IPS-NIHi7 (cell line): ENCODE data around the gene NCK2.

Experiments
- DNase-seq: peaks from one replicate; pipeline ENCODE4 v3.0.0; 2012; ENCODE audit warnings: mixed read lengths; ENCODE audit errors: extremely low spot score

NCK2 gene

DNA sequence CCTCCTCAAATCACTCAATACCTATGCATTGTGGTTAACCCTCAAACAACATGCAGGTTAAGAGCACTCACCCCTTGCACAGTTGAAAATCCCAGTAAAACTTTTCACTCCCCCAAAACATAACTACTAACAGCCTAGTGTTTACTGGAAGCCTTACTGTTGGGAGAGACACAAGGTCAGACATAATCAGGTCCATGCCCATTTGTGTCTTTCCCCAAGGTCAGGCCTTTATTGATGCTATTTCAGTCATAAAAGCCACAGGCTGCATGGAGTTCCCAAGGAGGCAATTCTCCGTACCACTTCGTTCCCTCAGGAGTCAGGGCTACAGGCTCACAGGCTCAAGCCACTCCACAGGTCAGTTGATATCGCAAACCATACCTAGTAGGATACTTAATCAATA is 180.2 kb downstream of the NCK2 start:
- DNase-seq: no peak

DNA sequence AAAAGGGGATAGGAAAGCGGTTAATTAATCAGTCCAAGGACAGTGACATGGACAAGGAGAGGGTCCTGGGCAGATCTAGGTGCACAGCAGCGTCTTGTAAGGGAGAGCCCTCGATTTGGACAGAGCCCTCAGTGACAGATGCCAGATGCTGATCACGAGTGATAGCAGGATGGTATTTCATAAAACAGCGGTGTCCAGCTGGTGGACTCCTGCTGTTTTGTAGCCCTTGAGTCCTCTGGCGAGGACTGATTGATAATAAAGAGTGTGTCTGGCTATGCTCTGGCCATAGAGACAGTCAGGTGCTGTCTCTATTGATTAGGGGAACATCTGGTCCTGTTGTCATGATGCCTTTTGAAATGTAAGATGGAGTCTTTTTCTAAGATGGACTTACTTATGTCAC is 180.7 kb downstream of the NCK2 start:
- no peak for DNase-seq

DNA sequence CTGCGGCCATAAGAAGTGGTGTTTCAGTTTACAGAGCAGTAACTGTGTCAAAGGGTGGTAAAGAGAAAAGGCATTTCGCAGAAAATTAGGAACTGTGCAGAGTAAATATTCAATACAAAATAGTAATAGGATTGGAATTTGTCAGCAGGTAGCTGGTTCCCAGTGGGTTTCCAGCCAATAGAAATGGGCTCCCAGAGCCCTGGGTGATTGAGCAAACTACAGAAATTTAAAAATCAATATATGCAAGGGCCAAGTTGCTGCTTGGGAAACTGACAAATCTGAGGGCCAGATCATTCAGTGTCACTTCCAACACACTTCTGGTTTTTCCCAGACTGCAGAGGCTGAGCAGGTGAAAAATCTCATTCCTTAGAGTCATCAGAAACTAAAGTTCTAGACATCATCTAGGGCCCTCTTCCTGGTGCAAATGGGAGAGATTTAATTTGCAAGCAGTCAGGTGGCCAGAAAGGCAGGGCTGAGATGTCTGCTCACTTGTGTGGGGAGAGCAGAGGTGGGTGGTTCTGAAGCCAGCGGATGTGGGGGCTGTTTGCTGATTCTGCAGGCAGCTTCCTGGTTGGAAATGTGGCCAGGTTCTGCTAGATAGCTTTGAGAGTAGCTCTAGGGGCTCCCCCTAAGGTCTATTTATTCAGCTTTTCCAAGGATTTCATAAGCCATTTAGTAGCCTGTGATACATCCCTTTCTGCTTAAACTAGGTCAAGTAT is 182.4 kb downstream of the NCK2 start:
- no peak for DNase-seq

DNA sequence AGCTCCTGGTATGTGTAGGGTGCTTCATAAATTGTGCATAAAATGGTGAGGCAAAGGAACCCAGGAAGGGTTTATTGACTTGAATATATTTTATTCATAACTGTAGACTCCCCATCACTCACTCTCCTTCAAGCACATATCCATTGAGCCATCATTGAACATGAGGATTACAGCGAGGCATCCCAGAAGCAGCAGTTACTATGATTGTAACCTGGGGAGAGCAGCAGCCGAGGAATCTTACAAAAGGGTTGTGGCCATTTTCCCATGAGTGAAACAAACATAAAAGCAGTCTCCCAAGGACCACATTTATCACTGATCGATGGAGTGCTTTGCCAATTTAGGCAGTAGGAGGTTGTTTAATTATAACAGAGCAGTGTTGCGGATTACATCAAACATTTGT is 183.4 kb downstream of the NCK2 start:
- DNase-seq: no peak

DNA sequence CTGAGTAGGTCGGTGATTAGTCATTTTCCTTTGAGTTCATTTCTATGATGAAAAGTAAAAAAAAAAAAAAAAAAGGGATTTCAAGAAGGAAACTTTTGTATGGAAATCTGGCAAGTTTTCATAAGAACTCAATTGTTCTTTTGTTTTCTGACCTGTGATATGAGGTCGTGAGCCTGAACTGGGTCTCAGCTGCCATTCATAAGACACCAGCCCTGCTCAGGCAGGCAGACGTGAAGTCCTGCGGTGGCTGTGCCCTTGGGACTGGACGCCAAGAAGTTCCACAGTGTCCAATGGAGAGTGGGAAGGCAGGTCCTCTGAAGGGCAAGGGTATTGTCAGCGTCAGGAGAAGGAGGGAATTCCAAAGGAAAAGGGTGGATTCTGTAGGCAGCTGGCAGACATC is 183.9 kb downstream of the NCK2 start:
- DNase-seq: no peak

DNA sequence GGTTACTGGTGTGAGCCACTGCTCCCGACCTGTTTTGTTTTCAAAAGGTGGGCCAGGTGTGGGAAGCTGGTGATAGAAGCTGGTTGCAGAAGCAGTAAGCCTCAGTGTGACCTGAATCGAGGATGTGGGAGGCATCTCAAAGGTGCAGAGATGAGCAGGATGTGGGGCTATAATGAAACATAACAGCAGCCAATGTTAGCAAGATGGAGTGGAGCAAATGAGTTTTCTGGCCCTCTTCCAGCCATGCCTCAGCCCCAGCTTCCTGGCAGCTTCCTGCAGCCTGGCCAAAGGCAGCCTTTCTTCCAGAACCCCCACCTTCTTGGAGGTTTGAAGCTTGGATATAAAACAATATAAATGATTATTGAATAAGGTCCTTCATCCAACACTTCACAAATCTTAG is 184.8 kb downstream of the NCK2 start:
- no peak for DNase-seq

DNA sequence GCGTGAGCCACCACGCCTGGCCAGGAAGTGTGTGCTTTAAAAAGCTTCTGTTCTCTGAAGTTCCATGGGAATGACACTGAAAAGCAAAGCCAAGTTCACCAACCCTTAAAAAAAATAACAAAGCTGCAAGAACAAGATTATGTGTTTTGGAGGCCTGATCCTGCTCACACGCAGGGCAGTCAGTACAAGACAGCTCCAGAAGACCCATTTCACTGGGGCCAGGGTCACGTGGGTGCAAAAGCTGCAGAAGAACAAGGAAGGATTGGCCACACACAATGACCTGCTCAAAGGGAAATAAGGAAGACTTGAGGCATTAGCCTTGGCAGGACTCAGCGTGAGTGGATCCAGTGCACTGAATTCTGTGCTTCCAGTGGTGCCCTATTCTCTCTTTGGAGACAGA is 187.9 kb downstream of the NCK2 start:
- DNase-seq: no peak

DNA sequence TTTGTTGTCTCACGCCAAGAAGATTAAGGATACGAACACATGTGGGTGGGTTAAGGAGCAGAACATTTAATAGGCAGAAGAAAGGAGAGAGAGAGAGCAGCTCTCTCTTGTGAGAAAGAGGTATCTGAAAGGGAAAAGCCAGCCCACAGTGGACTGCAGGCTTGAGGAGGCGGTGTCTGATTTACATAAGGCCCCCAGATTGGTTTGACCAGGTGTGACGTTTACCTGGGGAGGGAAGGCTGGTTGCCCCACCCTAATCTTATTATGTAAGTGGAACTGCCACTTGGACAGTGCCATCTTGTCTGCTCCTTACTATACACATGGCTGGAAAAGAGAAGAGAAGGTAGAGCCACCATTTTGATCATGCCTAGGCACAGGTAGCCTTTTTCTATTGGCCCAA is 189.2 kb downstream of the NCK2 start:
- DNase-seq: no peak

DNA sequence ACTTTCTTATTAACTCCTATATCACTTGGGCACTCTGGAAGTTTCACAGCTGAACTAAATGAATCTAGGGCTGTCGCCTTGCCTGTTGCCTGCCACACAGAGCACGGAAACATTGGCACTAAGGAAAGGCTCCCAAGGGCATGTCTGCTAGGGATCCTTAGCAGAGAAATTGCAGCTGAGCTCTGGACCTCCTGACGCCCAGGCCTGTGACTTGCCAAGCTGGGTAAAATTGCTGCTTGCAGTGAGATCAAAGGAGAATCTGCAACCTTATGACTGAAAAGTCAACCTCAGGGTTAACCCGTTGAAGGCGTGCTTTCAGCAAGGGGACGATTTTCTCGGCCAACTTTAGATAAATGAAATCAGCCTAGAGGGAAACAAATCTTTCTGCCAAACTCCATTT is 189.8 kb downstream of the NCK2 start:
- DNase-seq: no peak

DNA sequence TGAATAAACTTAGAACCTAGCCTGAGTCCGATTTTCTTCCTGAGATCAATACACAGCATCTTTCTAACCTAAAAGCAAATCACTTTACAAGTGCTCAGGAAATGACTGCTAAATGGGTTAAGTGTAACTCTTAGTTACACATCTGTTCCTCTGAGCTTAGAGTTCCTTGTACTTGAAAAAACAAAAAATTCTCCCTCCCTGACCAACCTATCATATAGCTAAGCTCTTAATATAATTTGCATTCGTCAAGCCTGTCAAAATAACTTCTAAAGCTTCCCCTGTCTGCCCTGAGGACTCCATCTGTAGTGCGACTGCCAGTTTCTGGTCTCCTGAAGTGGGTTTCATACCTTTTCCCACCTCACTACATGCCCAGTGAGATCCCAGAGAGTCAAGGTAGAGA is 190.4 kb downstream of the NCK2 start:
- no peak for DNase-seq

DNA sequence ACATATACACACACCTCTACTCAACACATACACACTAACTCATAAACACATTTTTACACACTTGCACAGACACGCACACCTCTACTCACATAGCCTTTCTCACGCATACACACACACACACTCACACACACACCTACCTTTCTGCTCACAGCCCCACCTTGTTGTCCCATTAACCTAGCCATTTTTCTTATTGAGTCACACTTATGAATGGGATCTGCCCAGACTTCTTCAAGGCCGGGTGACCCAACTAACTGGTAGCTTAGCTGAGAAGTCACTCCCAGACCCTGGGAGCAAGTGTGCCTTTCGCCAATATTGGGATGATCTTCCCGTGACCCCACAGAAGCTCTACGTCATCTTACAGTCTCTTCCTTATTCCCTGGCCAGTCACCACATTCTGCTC is 192.2 kb downstream of the NCK2 start:
- no peak for DNase-seq

DNA sequence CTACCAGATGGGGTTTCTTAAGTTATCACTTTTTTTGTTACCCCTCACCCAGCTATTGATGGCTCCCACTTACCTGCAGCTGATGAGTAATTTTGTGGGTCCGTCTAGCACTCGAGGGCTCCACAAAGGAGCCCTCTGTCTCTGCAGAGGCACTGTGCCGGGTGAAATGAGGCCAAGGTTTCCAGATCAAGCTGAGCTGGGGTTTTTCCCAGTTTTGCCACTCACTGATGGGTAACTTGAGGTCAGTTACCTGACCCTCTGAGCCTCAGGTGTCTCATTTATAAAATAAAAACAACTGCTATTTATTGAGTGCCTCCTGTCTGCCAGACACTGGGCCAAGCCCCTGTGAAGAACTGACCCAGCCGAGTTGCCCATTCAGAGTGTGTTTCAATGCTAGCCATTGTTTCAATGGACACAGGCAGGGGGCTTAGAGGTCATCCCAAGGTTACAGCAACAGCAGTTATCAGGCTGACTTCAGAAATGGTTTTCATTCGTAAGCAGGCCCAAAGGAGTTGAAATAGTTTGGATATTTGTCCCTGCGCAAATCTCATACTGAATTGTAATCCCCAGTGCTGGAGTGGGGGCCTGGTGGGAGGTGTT is 192.9 kb downstream of the NCK2 start:
- DNase-seq: no peak
